Omental fat pad (tissue), 4 donors: Measurements from ENCODE around the gene INTS3. TPM values are rescaled to one million over a fixed set of nuclear protein-coding genes. Genes with fewer than 3 reads are reported as not detected.

Source experiments
- ATAC-seq: fragments of 150-250 bp; one replicate; pipeline ENCODE4 v1.9.1; 2016; ENCODE audit warnings: mild to moderate bottlenecking, moderate library complexity; ENCODE audit not compliant: low FRiP score
- DNase-seq: peaks from one replicate; pipeline ENCODE4 v3.0.0-alpha.2; 2019; ENCODE audit warnings: low spot score
- CTCF ChIP-seq, 3 donors: fragments of 450-650 bp; IDR thresholded peaks; one replicate each; pipeline ENCODE4 v1.5.1; 2016 to 2017; ENCODE audit warnings: antibody characterized with exemption in 3 of 3, mild to moderate bottlenecking in 3 of 3, moderate library complexity in 2 of 3
- small RNA-seq: library from RNA; depleted of rRNA; stranded (forward); fragments of <200 nt; gene quantifications from one replicate; pipeline ENCODE3, GENCODE V24; 2016
- total RNA-seq, 4 donors: library from RNA; depleted of rRNA; stranded (reverse); fragments of >200 nt; gene quantifications; one replicate each; pipeline ENCODE4 v1.1.0, GENCODE V29; 2016

The INTS3 gene
- total RNA-seq, 4 donors from 2014 or later = 28.6 to 65.3 (median 34.8) TPM

GRCh38 chr1:153805042-153805745 is 77.3 kb downstream of the INTS3 start:
- TF ChIP-seq CTCF (IDR thresholded peaks at IDR 0.05) = no peak
- no peak for DNase-seq
- peak; percentile 29 for ATAC-seq

- DNase-seq (no peak), ATAC-seq (no peak)
- no peak for TF ChIP-seq CTCF (IDR thresholded peaks at IDR 0.05)
Observed at GRCh38 chr1:153805886-153806719, 78.3 kb downstream of the INTS3 start.

GRCh38 chr1:153816283-153816889 is 88.5 kb downstream of the INTS3 start:
- no peak for TF ChIP-seq CTCF (IDR thresholded peaks at IDR 0.05)
- DNase-seq (no peak), ATAC-seq (no peak)

- DNase-seq (no peak), ATAC-seq (no peak)
- no peak for TF ChIP-seq CTCF (IDR thresholded peaks at IDR 0.05)
Observed at GRCh38 chr1:153818876-153819275, 91.0 kb downstream of the INTS3 start.

Small RNA genes lying within 50 kb of the gene (small RNA-seq; reads per million reads assigned to genes)
- gene MIR8083 = not detected
- not detected for gene RF00019
- not detected for gene RN7SL372P

Other genes with a start within 250 kb of the INTS3 start
- gene S100A6, start 192.1 kb upstream of the INTS3 start, total RNA-seq = 100 to 1,000 TPM; 315 to 566 (median 427) TPM
- gene S100A5, start 187.1 kb upstream of the INTS3 start, total RNA-seq = not detected
- 100 to 1,000 TPM; 323 to 723 (median 337) TPM for gene S100A4, start 182.2 kb upstream of the INTS3 start, total RNA-seq
- 1 to 10 TPM in 3 of 4 donors, not detected in 1; 1.7 to 3.2 (median 2.7) TPM for gene S100A3, start 178.8 kb upstream of the INTS3 start, total RNA-seq
- 1 to 10 TPM in 2 of 4 donors, not detected in 2; 1.3 to 6.5 TPM for gene S100A2, start 162.2 kb upstream of the INTS3 start, total RNA-seq
- gene S100A16, start 114.9 kb upstream of the INTS3 start, total RNA-seq = 100 to 1,000 TPM in 3 of 4 donors, 10 to 100 TPM in 1; 84.5 to 225 (median 127) TPM
- 1 to 10 TPM in 2 of 4 donors, under 1 TPM in 1, not detected in 1; 0.50 to 1.9 (median 1.3) TPM for gene S100A14, start 111.7 kb upstream of the INTS3 start, total RNA-seq
- 100 to 1,000 TPM; 118 to 192 (median 176) TPM for gene S100A13, start 100.5 kb upstream of the INTS3 start, total RNA-seq
- 10 to 100 TPM in 3 of 4 donors, 1 to 10 TPM in 1; 6.0 to 36.5 (median 23.7) TPM for gene S100A1, start 99.6 kb upstream of the INTS3 start, total RNA-seq
- 10 to 100 TPM; 31.4 to 63.5 (median 53.7) TPM for gene CHTOP, start 94.0 kb upstream of the INTS3 start, total RNA-seq
- gene SNAPIN, start 69.3 kb upstream of the INTS3 start, total RNA-seq = 10 to 100 TPM; 40.2 to 62.2 (median 54.8) TPM
- gene ILF2, start 57.1 kb upstream of the INTS3 start, total RNA-seq = 100 to 1,000 TPM in 3 of 4 donors, 10 to 100 TPM in 1; 80.2 to 201 (median 122) TPM
- 100 to 1,000 TPM in 3 of 4 donors, 10 to 100 TPM in 1; 87.3 to 203 (median 120) TPM for gene NPR1, start 49.4 kb upstream of the INTS3 start, total RNA-seq
- 10 to 100 TPM; 29.4 to 65.4 (median 40.5) TPM for gene SLC27A3, start 47.4 kb downstream of the INTS3 start, total RNA-seq
- gene GATAD2B, start 194.9 kb downstream of the INTS3 start, total RNA-seq = 10 to 100 TPM; 14.3 to 26.2 (median 17.8) TPM
- gene DENND4B, start 218.7 kb downstream of the INTS3 start, total RNA-seq = 10 to 100 TPM; 21.8 to 75.0 (median 50.3) TPM
- gene CRTC2, start 230.6 kb downstream of the INTS3 start, total RNA-seq = 10 to 100 TPM; 11.9 to 17.7 (median 16.3) TPM
- gene SLC39A1, start 235.5 kb downstream of the INTS3 start, total RNA-seq = 100 to 1,000 TPM in 3 of 4 donors, 10 to 100 TPM in 1; 80.5 to 125 (median 116) TPM
- gene CREB3L4, start 239.9 kb downstream of the INTS3 start, total RNA-seq = 10 to 100 TPM in 1 of 4 donors, 1 to 10 TPM in 3; 6.1 to 19.1 (median 8.5) TPM
- gene JTB, start 249.6 kb downstream of the INTS3 start, total RNA-seq = 100 to 1,000 TPM; 190 to 258 (median 208) TPM